PC-3 (cell line): ENCODE results near the gene CBARP.

Experiments
- EZH2 ChIP-seq: fragments of 300-600 bp; sonication (generic); IDR thresholded peaks from one replicate; pipeline ENCODE4 v1.6.1; 2017; ENCODE audit warnings: antibody characterized with exemption, mild to moderate bottlenecking, low read length; ENCODE audit not compliant: unreplicated experiment
- EZH2phosphoT487 ChIP-seq: fragments of 300-600 bp; sonication (generic); IDR thresholded peaks from 2 replicates; pipeline ENCODE4 v1.6.1; 2018; ENCODE audit warnings: mild to moderate bottlenecking, antibody characterized with exemption, low read length, borderline replicate concordance
- TF ChIP-seq, protein P1 (sequence below): fragments of 300-600 bp; sonication (generic); conservative IDR thresholded peaks from 2 replicates; pipeline ENCODE4 v1.5.1; 2017; ENCODE audit warnings: antibody characterized with exemption, low read depth, mild to moderate bottlenecking, low read length

- TF ChIP-seq, protein P1, sequence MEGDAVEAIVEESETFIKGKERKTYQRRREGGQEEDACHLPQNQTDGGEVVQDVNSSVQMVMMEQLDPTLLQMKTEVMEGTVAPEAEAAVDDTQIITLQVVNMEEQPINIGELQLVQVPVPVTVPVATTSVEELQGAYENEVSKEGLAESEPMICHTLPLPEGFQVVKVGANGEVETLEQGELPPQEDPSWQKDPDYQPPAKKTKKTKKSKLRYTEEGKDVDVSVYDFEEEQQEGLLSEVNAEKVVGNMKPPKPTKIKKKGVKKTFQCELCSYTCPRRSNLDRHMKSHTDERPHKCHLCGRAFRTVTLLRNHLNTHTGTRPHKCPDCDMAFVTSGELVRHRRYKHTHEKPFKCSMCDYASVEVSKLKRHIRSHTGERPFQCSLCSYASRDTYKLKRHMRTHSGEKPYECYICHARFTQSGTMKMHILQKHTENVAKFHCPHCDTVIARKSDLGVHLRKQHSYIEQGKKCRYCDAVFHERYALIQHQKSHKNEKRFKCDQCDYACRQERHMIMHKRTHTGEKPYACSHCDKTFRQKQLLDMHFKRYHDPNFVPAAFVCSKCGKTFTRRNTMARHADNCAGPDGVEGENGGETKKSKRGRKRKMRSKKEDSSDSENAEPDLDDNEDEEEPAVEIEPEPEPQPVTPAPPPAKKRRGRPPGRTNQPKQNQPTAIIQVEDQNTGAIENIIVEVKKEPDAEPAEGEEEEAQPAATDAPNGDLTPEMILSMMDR, result no peak
- TF ChIP-seq EZH2phosphoT487 (no peak), EZH2 (no peak)
These were observed 20.3 kb upstream of the CBARP start for GRCh38 chr19:1258163-1258492.
